Ishikawa (cell line): ENCODE measurements around the gene SMC4.

Experiments used
- CEBPB ChIP-seq: IDR thresholded peaks from 2 replicates; pipeline ENCODE4 v1.6.1; 2012
- CREB1 ChIP-seq: IDR thresholded peaks from 2 replicates; pipeline ENCODE4 v1.6.1; 2012; ENCODE audit warnings: low read depth
- EGR1 ChIP-seq: IDR thresholded peaks from 2 replicates; pipeline ENCODE4 v1.6.1; 2012
- EP300 ChIP-seq: IDR thresholded peaks from 2 replicates; pipeline ENCODE4 v1.6.1; 2012; ENCODE audit warnings: borderline replicate concordance
- FOXM1 ChIP-seq: IDR thresholded peaks from 2 replicates; pipeline ENCODE4 v1.6.1; 2012; ENCODE audit warnings: low read depth, borderline replicate concordance
- MAX ChIP-seq: IDR thresholded peaks from 2 replicates; pipeline ENCODE4 v1.6.1; 2012
- NFIC ChIP-seq: IDR thresholded peaks from 2 replicates; pipeline ENCODE4 v1.6.1; 2012
- RAD21 ChIP-seq: IDR thresholded peaks from 2 replicates; pipeline ENCODE4 v1.6.1; 2012; ENCODE audit warnings: low read depth
- REST ChIP-seq: IDR thresholded peaks from 2 replicates; pipeline ENCODE4 v1.6.1; 2012; ENCODE audit warnings: low read depth, mild to moderate bottlenecking
- TAF1 ChIP-seq: IDR thresholded peaks from 2 replicates; pipeline ENCODE4 v1.6.1; 2012; ENCODE audit warnings: low read depth, mild to moderate bottlenecking
- TCF12 ChIP-seq: IDR thresholded peaks from 2 replicates; pipeline ENCODE4 v1.6.1; 2012; ENCODE audit warnings: low read depth
- TEAD4 ChIP-seq: IDR thresholded peaks from 2 replicates; pipeline ENCODE4 v1.6.1; 2012
- USF1 ChIP-seq: IDR thresholded peaks from 2 replicates; pipeline ENCODE4 v1.6.1; 2012
- ZBTB7A ChIP-seq: IDR thresholded peaks from 2 replicates; pipeline ENCODE4 v1.6.1; 2012; ENCODE audit warnings: low read depth

GRCh38 chr3:160458151-160458550, 58.7 kb downstream of the SMC4 start:
- TF ChIP-seq TCF12 (no peak), TEAD4 (no peak), RAD21 (no peak), EGR1 (no peak), USF1 (no peak), CEBPB (no peak), REST (no peak), TAF1 (no peak), CREB1 (no peak), EP300 (no peak), FOXM1 (no peak), NFIC (no peak), MAX (no peak), ZBTB7A (no peak)
